ENCODE results near the gene AIMP2. TPM values are rescaled to one million over a fixed set of nuclear protein-coding genes. Genes with fewer than 3 reads are reported as not detected.
A peak's percentile ranks its signal among the peaks of the same experiment; 100 is the strongest.
"Not testable (repeated sequence)": the region's sequence is repeated elsewhere in the genome, so short reads cannot be mapped to it uniquely, and the experiment has no call there.

Gene AIMP2
- total RNA-seq, 1 donor from 2014 or later = 73.4 TPM

GRCh38 chr7:6031567-6031966 lies 22.5 kb downstream of the AIMP2 start:
- Mint-ChIP-seq H3K27ac (peak overlapping the region; percentile 1), H3K9me3 (no peaks in the 10 kb centered on the region), H3K4me1 (ENCODE audit: low read depth) (peaks cover 9% of the 10 kb centered on the region), H3K27me3 (ENCODE audit: low read depth) (no peaks in the 10 kb centered on the region), H3K4me3 (ENCODE audit: low read depth) (no peak overlapping the region), H3K36me3 (ENCODE audit: low read depth) (peaks cover 79% of the 10 kb centered on the region)
- no peak for DNase-seq (ENCODE audit: low spot score)
- intact Hi-C loops (cut with micrococcal nuclease) = no loop called here

GRCh38 chr7:6032167-6032566 lies 23.1 kb downstream of the AIMP2 start:
- H3K4me3 Mint-ChIP-seq (ENCODE audit: low read depth) = no peak overlapping the region
- H3K4me1 Mint-ChIP-seq (ENCODE audit: low read depth) = peaks cover 3% of the 10 kb centered on the region
- intact Hi-C loops (cut with micrococcal nuclease) = no loop called here
- peaks cover 79% of the 10 kb centered on the region for H3K36me3 Mint-ChIP-seq (ENCODE audit: low read depth)
- no peak overlapping the region for H3K27ac Mint-ChIP-seq
- H3K27me3 Mint-ChIP-seq (ENCODE audit: low read depth) = no peaks in the 10 kb centered on the region
- DNase-seq (ENCODE audit: low spot score) = no peak
- no peaks in the 10 kb centered on the region for H3K9me3 Mint-ChIP-seq

GRCh38 chr7:6032641-6033040 lies 23.6 kb downstream of the AIMP2 start:
- no peak overlapping the region for H3K27ac Mint-ChIP-seq

GRCh38 chr7:6035165-6035564 lies 26.1 kb downstream of the AIMP2 start:
- peaks cover 3% of the 10 kb centered on the region for H3K4me1 Mint-ChIP-seq (ENCODE audit: low read depth)
- DNase-seq (ENCODE audit: low spot score) = no peak
- no peaks in the 10 kb centered on the region for H3K9me3 Mint-ChIP-seq
- H3K27me3 Mint-ChIP-seq (ENCODE audit: low read depth) = no peaks in the 10 kb centered on the region
- no peak overlapping the region for H3K4me3 Mint-ChIP-seq (ENCODE audit: low read depth)
- H3K27ac Mint-ChIP-seq = no peak overlapping the region
- peaks cover 66% of the 10 kb centered on the region for H3K36me3 Mint-ChIP-seq (ENCODE audit: low read depth)
- intact Hi-C loops (cut with micrococcal nuclease) = no loop called here

More at GRCh38 chr7:6032641-6033040, 23.6 kb downstream of the AIMP2 start:
- DNase-seq (ENCODE audit: low spot score) = no peak
- H3K27me3 Mint-ChIP-seq (ENCODE audit: low read depth) = no peaks in the 10 kb centered on the region
- no peak overlapping the region for H3K4me3 Mint-ChIP-seq (ENCODE audit: low read depth)
- intact Hi-C loops (cut with micrococcal nuclease) = no loop called here
- peaks cover 3% of the 10 kb centered on the region for H3K4me1 Mint-ChIP-seq (ENCODE audit: low read depth)
- peaks cover 77% of the 10 kb centered on the region for H3K36me3 Mint-ChIP-seq (ENCODE audit: low read depth)
- H3K9me3 Mint-ChIP-seq = no peaks in the 10 kb centered on the region

GRCh38 chr7:6035686-6036085 lies 26.6 kb downstream of the AIMP2 start:
- H3K9me3 Mint-ChIP-seq = no peaks in the 10 kb centered on the region
- intact Hi-C loops (cut with micrococcal nuclease) = no loop called here
- DNase-seq (ENCODE audit: low spot score) = no peak
- no peak overlapping the region for H3K27ac Mint-ChIP-seq
- peaks cover 69% of the 10 kb centered on the region for H3K36me3 Mint-ChIP-seq (ENCODE audit: low read depth)
- H3K4me3 Mint-ChIP-seq (ENCODE audit: low read depth) = no peak overlapping the region
- H3K4me1 Mint-ChIP-seq (ENCODE audit: low read depth) = peaks cover 2% of the 10 kb centered on the region
- H3K27me3 Mint-ChIP-seq (ENCODE audit: low read depth) = no peaks in the 10 kb centered on the region

- H3K36me3 Mint-ChIP-seq (ENCODE audit: low read depth) = peaks cover 39% of the 10 kb centered on the region
- DNase-seq (ENCODE audit: low spot score) = no peak
- H3K27ac Mint-ChIP-seq = no peak overlapping the region
- intact Hi-C loops (cut with micrococcal nuclease) = no loop called here
- H3K27me3 Mint-ChIP-seq (ENCODE audit: low read depth) = no peaks in the 10 kb centered on the region
- no peaks in the 10 kb centered on the region for H3K9me3 Mint-ChIP-seq
- H3K4me1 Mint-ChIP-seq (ENCODE audit: low read depth) = no peaks in the 10 kb centered on the region
- H3K4me3 Mint-ChIP-seq (ENCODE audit: low read depth) = no peak overlapping the region
Measured at GRCh38 chr7:6049780-6050179, 40.7 kb downstream of the AIMP2 start.

GRCh38 chr7:6051185-6051584 lies 42.1 kb downstream of the AIMP2 start:
- peaks cover 37% of the 10 kb centered on the region for H3K36me3 Mint-ChIP-seq (ENCODE audit: low read depth)
- H3K4me1 Mint-ChIP-seq (ENCODE audit: low read depth); H3K4me3 Mint-ChIP-seq (ENCODE audit: low read depth); H3K27me3 Mint-ChIP-seq (ENCODE audit: low read depth); H3K27ac Mint-ChIP-seq; H3K9me3 Mint-ChIP-seq; intact Hi-C loops (cut with micrococcal nuclease); DNase-seq (ENCODE audit: low spot score): not testable (repeated sequence)

GRCh38 chr7:6056616-6057015 lies 47.5 kb downstream of the AIMP2 start:
- H3K4me1 Mint-ChIP-seq (ENCODE audit: low read depth) = peaks cover 17% of the 10 kb centered on the region
- intact Hi-C loops (cut with micrococcal nuclease) = no loop called here
- no peaks in the 10 kb centered on the region for H3K27me3 Mint-ChIP-seq (ENCODE audit: low read depth)
- H3K27ac Mint-ChIP-seq = no peak overlapping the region
- H3K4me3 Mint-ChIP-seq (ENCODE audit: low read depth) = no peak overlapping the region
- H3K36me3 Mint-ChIP-seq (ENCODE audit: low read depth) = peaks cover 21% of the 10 kb centered on the region
- no peak for DNase-seq (ENCODE audit: low spot score)
- H3K9me3 Mint-ChIP-seq = no peaks in the 10 kb centered on the region

GRCh38 chr7:6057316-6058129 lies 48.5 kb downstream of the AIMP2 start:
- peaks cover 17% of the 10 kb centered on the region for H3K4me1 Mint-ChIP-seq (ENCODE audit: low read depth)

GRCh38 chr7:6059941-6060340 lies 50.9 kb downstream of the AIMP2 start:
- H3K27ac Mint-ChIP-seq; H3K36me3 Mint-ChIP-seq (ENCODE audit: low read depth); intact Hi-C loops (cut with micrococcal nuclease); DNase-seq (ENCODE audit: low spot score); H3K27me3 Mint-ChIP-seq (ENCODE audit: low read depth); H3K9me3 Mint-ChIP-seq: not testable (repeated sequence)
- H3K4me3 Mint-ChIP-seq (ENCODE audit: low read depth) = peak overlapping the region; percentile 13
- peaks cover 17% of the 10 kb centered on the region for H3K4me1 Mint-ChIP-seq (ENCODE audit: low read depth)

More at GRCh38 chr7:6057316-6058129, 48.5 kb downstream of the AIMP2 start:
- Mint-ChIP-seq H3K4me3 (ENCODE audit: low read depth) (peak overlapping the region; percentile 95), H3K27me3 (ENCODE audit: low read depth) (no peaks in the 10 kb centered on the region), H3K36me3 (ENCODE audit: low read depth) (peaks cover 16% of the 10 kb centered on the region), H3K27ac (peak overlapping the region; percentile 95), H3K9me3 (no peaks in the 10 kb centered on the region)
- intact Hi-C loops (cut with micrococcal nuclease) = no loop called here
- DNase-seq (ENCODE audit: low spot score) = no peak

- intact Hi-C loops (cut with micrococcal nuclease) = no loop called here
- no peaks in the 10 kb centered on the region for H3K9me3 Mint-ChIP-seq
- no peak overlapping the region for H3K27ac Mint-ChIP-seq
Measured at GRCh38 chr7:6071406-6071805, 62.3 kb downstream of the AIMP2 start.

More at GRCh38 chr7:6071406-6071805, 62.3 kb downstream of the AIMP2 start:
- H3K27me3 Mint-ChIP-seq (ENCODE audit: low read depth) = no peaks in the 10 kb centered on the region
- no peak for DNase-seq (ENCODE audit: low spot score)
- no peaks in the 10 kb centered on the region for H3K4me1 Mint-ChIP-seq (ENCODE audit: low read depth)
- H3K4me3 Mint-ChIP-seq (ENCODE audit: low read depth) = no peak overlapping the region
- no peaks in the 10 kb centered on the region for H3K36me3 Mint-ChIP-seq (ENCODE audit: low read depth)

All from activated T-helper 2 cell treated with anti-CD3 and anti-CD28 coated beads, Interferon-gamma antibody, Interleukin-2, Interleukin-4, amounts not matched to agents 10 μg/mL and 5 μg/mL and 100 μg/mL, durations not matched to agents 14 hours and 24 hours and 36 hours (primary cell).